ENCODE measurements around the gene MYO9A. TPM values are rescaled to one million over a fixed set of nuclear protein-coding genes. Genes with fewer than 3 reads are reported as not detected.

Gene MYO9A
- total RNA-seq, 1 donor from 2014 or later = 39.2 TPM

DNA sequence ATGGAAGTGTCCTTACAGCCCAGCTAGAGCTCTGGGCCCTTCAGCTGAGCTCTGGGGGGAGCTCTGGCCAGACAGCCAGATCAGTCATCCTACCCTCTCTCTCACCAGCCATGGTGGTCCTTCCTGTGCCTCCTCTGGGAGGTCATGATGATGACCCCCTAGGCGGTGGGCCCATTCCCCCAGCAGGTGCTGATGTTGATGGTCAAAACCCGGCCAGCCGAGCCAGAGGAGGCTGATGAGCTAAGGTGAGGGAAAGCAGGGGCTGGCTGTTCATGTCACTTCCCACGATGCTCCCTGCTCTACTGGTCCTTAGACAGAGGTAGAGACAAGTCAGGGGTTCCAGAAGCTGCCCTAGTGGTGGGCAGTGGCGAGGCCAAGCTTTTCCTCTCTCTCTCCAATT is 44.6 kb upstream of the MYO9A start:
- no peak for DNase-seq (ENCODE audit: low spot score)
- H3K4me1 Mint-ChIP-seq (ENCODE audit: unreplicated experiment) = peaks cover 6% of the 10 kb centered on the region
- no peak overlapping the region for H3K27ac Mint-ChIP-seq (ENCODE audit: unreplicated experiment)
- no peaks in the 10 kb centered on the region for H3K9me3 Mint-ChIP-seq (ENCODE audit: unreplicated experiment)
- TF ChIP-seq, protein P1, sequence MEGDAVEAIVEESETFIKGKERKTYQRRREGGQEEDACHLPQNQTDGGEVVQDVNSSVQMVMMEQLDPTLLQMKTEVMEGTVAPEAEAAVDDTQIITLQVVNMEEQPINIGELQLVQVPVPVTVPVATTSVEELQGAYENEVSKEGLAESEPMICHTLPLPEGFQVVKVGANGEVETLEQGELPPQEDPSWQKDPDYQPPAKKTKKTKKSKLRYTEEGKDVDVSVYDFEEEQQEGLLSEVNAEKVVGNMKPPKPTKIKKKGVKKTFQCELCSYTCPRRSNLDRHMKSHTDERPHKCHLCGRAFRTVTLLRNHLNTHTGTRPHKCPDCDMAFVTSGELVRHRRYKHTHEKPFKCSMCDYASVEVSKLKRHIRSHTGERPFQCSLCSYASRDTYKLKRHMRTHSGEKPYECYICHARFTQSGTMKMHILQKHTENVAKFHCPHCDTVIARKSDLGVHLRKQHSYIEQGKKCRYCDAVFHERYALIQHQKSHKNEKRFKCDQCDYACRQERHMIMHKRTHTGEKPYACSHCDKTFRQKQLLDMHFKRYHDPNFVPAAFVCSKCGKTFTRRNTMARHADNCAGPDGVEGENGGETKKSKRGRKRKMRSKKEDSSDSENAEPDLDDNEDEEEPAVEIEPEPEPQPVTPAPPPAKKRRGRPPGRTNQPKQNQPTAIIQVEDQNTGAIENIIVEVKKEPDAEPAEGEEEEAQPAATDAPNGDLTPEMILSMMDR (IDR thresholded peaks at IDR 0.05; ENCODE audit: unreplicated experiment) = peak; percentile 14
- H3K4me3 Mint-ChIP-seq (ENCODE audit: unreplicated experiment) = no peak overlapping the region
- H3K36me3 Mint-ChIP-seq (ENCODE audit: low read depth, unreplicated experiment) = no peaks in the 10 kb centered on the region
- H3K27me3 Mint-ChIP-seq (ENCODE audit: unreplicated experiment) = peaks cover 4% of the 10 kb centered on the region

GRCh38 chr15:72161361-72162132 is 43.6 kb upstream of the MYO9A start:
- TF ChIP-seq, protein P1 (IDR thresholded peaks at IDR 0.05; ENCODE audit: unreplicated experiment) = no peak
- no peak for DNase-seq (ENCODE audit: low spot score)
- Mint-ChIP-seq H3K27me3 (ENCODE audit: unreplicated experiment) (peaks cover 4% of the 10 kb centered on the region), H3K36me3 (ENCODE audit: low read depth, unreplicated experiment) (no peaks in the 10 kb centered on the region), H3K27ac (ENCODE audit: unreplicated experiment) (no peak overlapping the region), H3K4me3 (ENCODE audit: unreplicated experiment) (no peak overlapping the region), H3K9me3 (ENCODE audit: unreplicated experiment) (no peaks in the 10 kb centered on the region), H3K4me1 (ENCODE audit: unreplicated experiment) (peaks cover 2% of the 10 kb centered on the region)

GRCh38 chr15:72160696-72161245 is 42.8 kb upstream of the MYO9A start:
- Mint-ChIP-seq H3K36me3 (ENCODE audit: low read depth, unreplicated experiment) (no peaks in the 10 kb centered on the region), H3K27ac (ENCODE audit: unreplicated experiment) (no peak overlapping the region), H3K4me1 (ENCODE audit: unreplicated experiment) (peaks cover 2% of the 10 kb centered on the region), H3K4me3 (ENCODE audit: unreplicated experiment) (no peak overlapping the region), H3K9me3 (ENCODE audit: unreplicated experiment) (no peaks in the 10 kb centered on the region), H3K27me3 (ENCODE audit: unreplicated experiment) (peaks cover 4% of the 10 kb centered on the region)
- no peak for DNase-seq (ENCODE audit: low spot score)
- TF ChIP-seq, protein P1 (IDR thresholded peaks at IDR 0.05; ENCODE audit: unreplicated experiment) = no peak

GRCh38 chr15:72156928-72157327 is 39.0 kb upstream of the MYO9A start:
- Mint-ChIP-seq H3K9me3 (ENCODE audit: unreplicated experiment) (no peaks in the 10 kb centered on the region), H3K36me3 (ENCODE audit: low read depth, unreplicated experiment) (no peaks in the 10 kb centered on the region)
- TF ChIP-seq, protein P1 (IDR thresholded peaks at IDR 0.05; ENCODE audit: unreplicated experiment) = no peak

More at GRCh38 chr15:72156928-72157327, 39.0 kb upstream of the MYO9A start:
- H3K27ac Mint-ChIP-seq (ENCODE audit: unreplicated experiment) = no peak overlapping the region
- H3K4me3 Mint-ChIP-seq (ENCODE audit: unreplicated experiment) = no peak overlapping the region
- H3K4me1 Mint-ChIP-seq (ENCODE audit: unreplicated experiment) = no peaks in the 10 kb centered on the region
- no peak for DNase-seq (ENCODE audit: low spot score)
- peaks cover 4% of the 10 kb centered on the region for H3K27me3 Mint-ChIP-seq (ENCODE audit: unreplicated experiment)

Measured in endothelial cell (in vitro differentiated cells).